ENCODE measurements around the gene SF3A2. TPM values are rescaled to one million over a fixed set of nuclear protein-coding genes. Genes with fewer than 3 reads are reported as not detected.
"Not testable (repeated sequence)": the region's sequence is repeated elsewhere in the genome, so short reads cannot be mapped to it uniquely, and the experiment has no call there.

SF3A2 gene
- total RNA-seq, 1 experiment from 2014 or later, result 23.7 TPM

GRCh38 chr19:2271234-2272103, 34.8 kb downstream of the SF3A2 start:
- H3K27me3 ChIP-seq, result no peaks in the 10 kb centered on the region
- no peaks in the 10 kb centered on the region for H3K9me3 ChIP-seq
- H3K36me3 ChIP-seq, result peaks cover 36% of the 10 kb centered on the region
- peak overlapping the region; percentile 77 for H3K4me3 ChIP-seq
- DNase-seq, result peak; percentile 63

GRCh38 chr19:2273356-2274184, 36.9 kb downstream of the SF3A2 start:
- H3K9me3 ChIP-seq, result no peaks in the 10 kb centered on the region
- DNase-seq, result peak; percentile 36
- peaks cover 36% of the 10 kb centered on the region for H3K36me3 ChIP-seq
- no peak overlapping the region for H3K4me3 ChIP-seq
- no peaks in the 10 kb centered on the region for H3K27me3 ChIP-seq

GRCh38 chr19:2274185-2274711, 37.6 kb downstream of the SF3A2 start:
- no peak overlapping the region for H3K4me3 ChIP-seq
- no peaks in the 10 kb centered on the region for H3K9me3 ChIP-seq
- peaks cover 36% of the 10 kb centered on the region for H3K36me3 ChIP-seq

GRCh38 chr19:2274931-2275535, 38.4 kb downstream of the SF3A2 start:
- H3K36me3 ChIP-seq, result peaks cover 36% of the 10 kb centered on the region
- DNase-seq, result peak; percentile 33

More at GRCh38 chr19:2274185-2274711, 37.6 kb downstream of the SF3A2 start:
- H3K27me3 ChIP-seq, result no peaks in the 10 kb centered on the region
- DNase-seq, result no peak

GRCh38 chr19:2275588-2276428, 39.2 kb downstream of the SF3A2 start:
- no peaks in the 10 kb centered on the region for H3K9me3 ChIP-seq
- no peaks in the 10 kb centered on the region for H3K27me3 ChIP-seq
- peaks cover 31% of the 10 kb centered on the region for H3K36me3 ChIP-seq
- DNase-seq, result no peak
- no peak overlapping the region for H3K4me3 ChIP-seq

More at GRCh38 chr19:2274931-2275535, 38.4 kb downstream of the SF3A2 start:
- Histone ChIP-seq H3K9me3 (no peaks in the 10 kb centered on the region), H3K27me3 (no peaks in the 10 kb centered on the region), H3K4me3 (no peak overlapping the region)

GRCh38 chr19:2276429-2276986, 39.9 kb downstream of the SF3A2 start:
- DNase-seq, result no peak

GRCh38 chr19:2277138-2277537, 40.5 kb downstream of the SF3A2 start:
- Histone ChIP-seq H3K36me3 (peaks cover 19% of the 10 kb centered on the region), H3K9me3 (no peaks in the 10 kb centered on the region)
- DNase-seq, result no peak

More at GRCh38 chr19:2276429-2276986, 39.9 kb downstream of the SF3A2 start:
- Histone ChIP-seq H3K36me3 (peaks cover 24% of the 10 kb centered on the region), H3K9me3 (no peaks in the 10 kb centered on the region), H3K27me3 (no peaks in the 10 kb centered on the region), H3K4me3 (no peak overlapping the region)

GRCh38 chr19:2278459-2279158, 42.0 kb downstream of the SF3A2 start:
- no peak for DNase-seq
- Histone ChIP-seq H3K27me3 (no peaks in the 10 kb centered on the region), H3K36me3 (peaks cover 7% of the 10 kb centered on the region), H3K4me3 (no peak overlapping the region), H3K9me3 (no peaks in the 10 kb centered on the region)

More at GRCh38 chr19:2277138-2277537, 40.5 kb downstream of the SF3A2 start:
- Histone ChIP-seq H3K4me3 (no peak overlapping the region), H3K27me3 (no peaks in the 10 kb centered on the region)

GRCh38 chr19:2280633-2281264, 44.1 kb downstream of the SF3A2 start:
- Histone ChIP-seq H3K27me3 (no peaks in the 10 kb centered on the region), H3K4me3 (no peak overlapping the region)
- no peak for DNase-seq

GRCh38 chr19:2281265-2282061, 44.8 kb downstream of the SF3A2 start:
- H3K4me3 ChIP-seq, DNase-seq, H3K9me3 ChIP-seq, H3K36me3 ChIP-seq, H3K27me3 ChIP-seq: not testable (repeated sequence)

More at GRCh38 chr19:2280633-2281264, 44.1 kb downstream of the SF3A2 start:
- Histone ChIP-seq H3K9me3 (no peaks in the 10 kb centered on the region), H3K36me3 (no peaks in the 10 kb centered on the region)

- Histone ChIP-seq H3K36me3 (no peaks in the 10 kb centered on the region), H3K9me3 (no peaks in the 10 kb centered on the region), H3K27me3 (no peaks in the 10 kb centered on the region), H3K4me3 (no peak within 1 kb of the TSS)
- DNase-seq, result no peak
Observed at GRCh38 chr19:2282062-2282861, 45.6 kb downstream of the SF3A2 start, which contains the start of gene PEAK3. TSS of gene PEAK3 (minus strand) at chr19:2282175. CDS start at chr19:2280931, 1,244 bp downstream.

GRCh38 chr19:2282862-2283237, 46.2 kb downstream of the SF3A2 start:
- Histone ChIP-seq H3K9me3 (no peaks in the 10 kb centered on the region), H3K27me3 (no peaks in the 10 kb centered on the region), H3K4me3 (no peak overlapping the region), H3K36me3 (no peaks in the 10 kb centered on the region)
- DNase-seq, result no peak

GRCh38 chr19:2283835-2284507, 47.3 kb downstream of the SF3A2 start:
- H3K4me3 ChIP-seq, result no peak overlapping the region
- H3K27me3 ChIP-seq, result no peaks in the 10 kb centered on the region
- H3K36me3 ChIP-seq, result no peaks in the 10 kb centered on the region
- no peaks in the 10 kb centered on the region for H3K9me3 ChIP-seq
- DNase-seq, result no peak

Measured in MG63 (cell line).